Body of pancreas (tissue), 4 donors: Measurements from ENCODE around the gene S100A11. TPM values are rescaled to one million over a fixed set of nuclear protein-coding genes. Genes with fewer than 3 reads are reported as not detected.

Experiments used
- ATAC-seq: fragments of 150-250 bp; one replicate; pipeline ENCODE4 v1.9.1; 2016
- DNase-seq, 4 donors: peaks; one replicate each; pipeline ENCODE4 v3.0.0-alpha.2; 2019
- H3K27ac ChIP-seq, 4 donors: fragments of 200-600 bp; sonication (generic); 1 replicate in 3 of 4; 2 replicates in 1 of 4; pipeline versions ENCODE4 v1.5.1 to v1.6.1; 2016 to 2019; ENCODE audit warnings: mild to moderate bottlenecking in 1 of 4, mixed read lengths in 1 of 4, moderate library complexity in 1 of 4
- H3K27me3 ChIP-seq, 2 donors: fragments of 200-600 bp; sonication (generic); one replicate each; pipeline ENCODE4 v1.6.0; 2016; ENCODE audit warnings: mild to moderate bottlenecking in 1 of 2
- H3K36me3 ChIP-seq, 2 donors: fragments of 200-600 bp; sonication (generic); replicated peaks in 1 of 2; 2 replicates each; pipeline ENCODE4 v1.5.1; 2016; ENCODE audit warnings: low read depth in 2 of 2; ENCODE audit not compliant: insufficient read depth in 1 of 2
- H3K4me1 ChIP-seq: fragments of 200-600 bp; sonication (generic); one replicate; pipeline ENCODE4 v1.6.0; 2016
- H3K4me3 ChIP-seq, 2 donors: fragments of 200-600 bp; sonication (generic); 1 replicate in 1 of 2; 2 replicates in 1 of 2; pipeline ENCODE4 v1.5.1; 2016 to 2019
- H3K9me3 ChIP-seq, 3 donors: fragments of 200-600 bp; sonication (generic); 1 replicate in 2 of 3; 2 replicates in 1 of 3; pipeline ENCODE4 v1.5.1; 2016
- CTCF ChIP-seq, 7 experiments: fragments of 450-650 bp in 4 of 7; fragments of 200-600 bp in 3 of 7; sonication (generic) in 3 of 7; IDR thresholded peaks; one replicate each; pipeline ENCODE4 v1.5.1; 2016 to 2019; ENCODE audit warnings: antibody characterized with exemption in 7 of 7
- POLR2A ChIP-seq, 3 donors: fragments of 450-650 bp; IDR thresholded peaks; one replicate each; pipeline ENCODE4 v1.6.1; 2016; ENCODE audit warnings: antibody characterized with exemption in 3 of 3, mild to moderate bottlenecking in 2 of 3
- WGBS, 2 donors: methylation state at CpG; one replicate each; pipeline ENCODE4 v1.1.5; 2017; 5-methylcytosine and 5-hydroxymethylcytosine counted together
- intact Hi-C: fragments of 100-400 bp; cut with DNase I; formaldehyde crosslinking; loops from one replicate; pipeline ENCODE4 v1.15.1; 2023
- total RNA-seq, 2 donors: library from RNA; depleted of rRNA; stranded (reverse); fragments of >200 nt; gene quantifications; one replicate each; pipeline ENCODE4 v1.1.0, GENCODE V29; 2016

S100A11 gene
- total RNA-seq, 2 donors from 2014 or later = 76.1 to 101 TPM

DNA sequence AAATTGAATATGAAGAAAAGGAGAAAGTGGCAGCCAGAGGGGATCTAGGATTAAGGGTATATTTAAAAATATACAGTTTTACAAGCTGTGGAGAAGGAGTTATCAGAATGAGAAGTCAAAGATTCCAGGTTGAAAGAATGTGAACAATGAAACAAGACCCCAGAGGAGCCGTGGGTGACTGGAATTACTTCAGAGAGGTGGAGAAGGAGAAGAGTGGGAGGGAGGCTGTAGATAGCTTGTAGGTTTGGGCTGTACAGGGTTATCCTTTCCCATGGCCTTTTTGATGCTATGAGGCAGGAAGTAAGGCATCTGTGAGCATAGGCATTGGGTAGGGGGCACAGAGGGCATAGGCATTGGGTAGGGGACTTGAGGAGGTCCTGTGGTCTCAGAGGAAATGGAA is 5.2 kb upstream of the S100A11 start:
- DNase-seq = no peak
- WGBS, 2 donors = 35 to 58% methylated on average over 1 of the region's 1 CpG
- no peaks in the 10 kb centered on the region for H3K9me3 ChIP-seq
- ATAC-seq = no peak
- H3K27ac ChIP-seq = no peak overlapping the region
- intact Hi-C loops = no loop called here
- H3K4me1 ChIP-seq = peaks cover 9% of the 10 kb centered on the region
- TF ChIP-seq CTCF (IDR thresholded peaks at IDR 0.05) = no peak
- TF ChIP-seq POLR2A (IDR thresholded peaks at IDR 0.05) = no peak
- H3K36me3 ChIP-seq = no peaks in the 10 kb centered on the region
- no peaks in the 10 kb centered on the region for H3K27me3 ChIP-seq
- H3K4me3 ChIP-seq = no peak overlapping the region

GRCh38 chr1:152039886-152040285 is 3.1 kb upstream of the S100A11 start:
- DNase-seq (no peak), ATAC-seq (no peak)
- H3K36me3 ChIP-seq = no peaks in the 10 kb centered on the region
- intact Hi-C loops = no loop called here
- H3K9me3 ChIP-seq = no peaks in the 10 kb centered on the region
- H3K27me3 ChIP-seq = no peaks in the 10 kb centered on the region
- no peak for TF ChIP-seq CTCF (IDR thresholded peaks at IDR 0.05)
- no peak for TF ChIP-seq POLR2A (IDR thresholded peaks at IDR 0.05)
- 25 to 42% methylated on average over 1 of the region's 1 CpG for WGBS, 2 donors
- no peak overlapping the region for H3K27ac ChIP-seq
- no peak overlapping the region for H3K4me3 ChIP-seq
- peaks cover 18% of the 10 kb centered on the region for H3K4me1 ChIP-seq

DNA sequence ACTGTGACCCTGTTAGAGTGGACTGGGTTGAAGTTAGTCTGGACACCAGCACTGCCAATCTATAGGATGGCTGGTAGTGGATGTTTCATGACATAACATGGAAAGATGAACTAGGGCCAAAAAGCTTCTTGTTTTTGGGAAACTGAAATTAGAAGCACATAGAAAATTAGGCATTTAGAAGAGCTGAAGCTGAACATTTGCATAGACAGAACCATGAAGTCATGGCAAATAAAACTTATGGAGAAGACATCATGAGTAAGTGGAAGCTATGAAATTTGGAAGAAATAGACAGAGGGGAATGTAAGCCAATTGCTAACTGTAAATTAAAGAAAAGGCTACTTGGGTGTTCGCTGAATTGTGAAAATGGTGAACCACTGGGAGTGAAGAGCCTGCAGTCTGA is 2.7 kb upstream of the S100A11 start:
- no peaks in the 10 kb centered on the region for H3K9me3 ChIP-seq
- no peak overlapping the region for H3K27ac ChIP-seq
- peaks cover 22% of the 10 kb centered on the region for H3K4me1 ChIP-seq
- ATAC-seq = no peak
- no peak for DNase-seq
- no peak for TF ChIP-seq CTCF (IDR thresholded peaks at IDR 0.05)
- no peak for TF ChIP-seq POLR2A (IDR thresholded peaks at IDR 0.05)
- WGBS, 2 donors = 85 to 96% methylated on average over 1 of the region's 1 CpG
- intact Hi-C loops = no loop called here
- H3K4me3 ChIP-seq = no peak overlapping the region
- H3K27me3 ChIP-seq = no peaks in the 10 kb centered on the region
- no peaks in the 10 kb centered on the region for H3K36me3 ChIP-seq

DNA sequence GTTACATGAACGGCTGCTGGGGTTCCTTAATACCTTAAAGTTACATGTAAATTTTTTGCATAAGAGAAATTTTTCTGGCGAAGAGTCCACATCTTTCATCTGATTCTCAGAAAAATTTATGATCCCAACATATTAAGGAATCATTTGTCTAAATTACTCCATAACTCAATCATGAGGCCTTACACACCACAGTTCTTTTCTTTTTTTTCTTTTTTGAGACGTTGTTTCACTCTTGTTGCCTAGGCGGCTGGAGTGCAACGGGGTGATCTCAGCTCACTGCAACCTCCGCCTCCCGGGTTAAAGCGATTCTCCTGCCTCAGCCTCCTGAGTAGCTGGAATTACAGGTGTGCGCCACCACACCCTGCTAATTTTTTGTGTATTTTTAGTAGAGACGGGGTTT is 2.1 kb upstream of the S100A11 start:
- 89 to 93% methylated on average over 10 of the region's 10 CpGs for WGBS, 2 donors
- no peak overlapping the region for H3K4me3 ChIP-seq
- H3K36me3 ChIP-seq = no peaks in the 10 kb centered on the region
- DNase-seq (no peak), ATAC-seq (no peak)
- peaks cover 28% of the 10 kb centered on the region for H3K4me1 ChIP-seq
- intact Hi-C loops = no loop called here
- H3K27ac ChIP-seq = peak overlapping the region in 1 of 4 donors; percentile 2
- no peaks in the 10 kb centered on the region for H3K9me3 ChIP-seq
- TF ChIP-seq POLR2A (IDR thresholded peaks at IDR 0.05) = no peak
- TF ChIP-seq CTCF (IDR thresholded peaks at IDR 0.05) = no peak
- no peaks in the 10 kb centered on the region for H3K27me3 ChIP-seq

DNA sequence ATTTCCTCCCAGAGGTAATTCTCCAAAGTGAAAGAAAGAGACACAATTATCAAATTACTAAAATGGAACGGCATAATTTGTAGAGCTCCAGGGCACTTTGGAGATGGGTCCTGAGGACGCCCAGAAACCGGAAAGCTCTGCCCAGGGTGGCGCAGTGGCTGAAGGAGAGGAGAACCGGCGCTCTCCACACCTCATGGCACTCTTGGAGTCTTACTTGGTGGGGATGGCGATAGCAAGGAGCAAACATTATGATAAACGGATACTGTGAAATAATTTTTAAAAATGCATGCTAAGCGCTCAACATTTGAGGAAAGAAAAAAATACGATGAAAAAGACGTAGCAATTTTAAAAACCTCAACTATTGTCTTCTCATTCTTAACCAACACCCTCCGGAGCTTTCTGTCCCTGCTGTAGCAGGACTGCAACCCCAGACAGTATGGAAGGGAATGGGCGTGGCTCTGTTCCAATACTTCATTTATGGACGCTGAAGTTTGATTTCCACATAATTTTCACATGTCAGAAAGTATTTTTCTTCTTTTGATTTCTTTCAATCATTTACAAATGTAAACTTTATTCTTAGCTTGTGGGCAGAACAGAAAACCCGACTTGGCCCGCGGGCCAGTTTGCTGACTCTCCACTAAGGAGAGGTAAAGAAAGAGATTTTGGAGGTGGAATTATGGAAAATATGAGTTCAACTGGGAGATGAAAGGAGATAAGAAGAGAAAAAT is 1.1 kb downstream of the S100A11 start:
- Histone ChIP-seq H3K4me3 (peak overlapping the region; percentile 5 to 47), H3K4me1 (peaks cover 28% of the 10 kb centered on the region), H3K36me3 (peaks cover 9 to 13% of the 10 kb centered on the region in 2 donors), H3K27me3 (no peaks in the 10 kb centered on the region), H3K9me3 (no peaks in the 10 kb centered on the region), H3K27ac (peak overlapping the region; percentile 71 to 94 (median 90))
- ATAC-seq = no peak
- no peak for TF ChIP-seq POLR2A (IDR thresholded peaks at IDR 0.05)
- no peak for TF ChIP-seq CTCF (IDR thresholded peaks at IDR 0.05)
- 36 to 38% methylated on average over 17 of the region's 17 CpGs for WGBS, 2 donors
- intact Hi-C loops = no loop called here
- peak in 3 of 4 donors; percentile 22 to 31 (median 24) for DNase-seq
